PC-9 (cell line): ENCODE measurements around the gene OSBPL6.
"Not testable (repeated sequence)": the region's sequence is repeated elsewhere in the genome, so short reads cannot be mapped to it uniquely, and the experiment has no call there.

Experiments
- EZH2 ChIP-seq: fragments of 200-600 bp; sonication (generic); IDR thresholded peaks from 2 replicates; pipeline ENCODE4 v1.8.0; 2017; ENCODE audit warnings: antibody characterized with exemption, low read depth
- TF ChIP-seq, protein P1 (sequence below): fragments of 200-600 bp; sonication (generic); conservative IDR thresholded peaks from 2 replicates; pipeline ENCODE4 v1.6.1; 2017; ENCODE audit warnings: mixed run types, antibody characterized with exemption, mild to moderate bottlenecking, moderate library complexity

DNA sequence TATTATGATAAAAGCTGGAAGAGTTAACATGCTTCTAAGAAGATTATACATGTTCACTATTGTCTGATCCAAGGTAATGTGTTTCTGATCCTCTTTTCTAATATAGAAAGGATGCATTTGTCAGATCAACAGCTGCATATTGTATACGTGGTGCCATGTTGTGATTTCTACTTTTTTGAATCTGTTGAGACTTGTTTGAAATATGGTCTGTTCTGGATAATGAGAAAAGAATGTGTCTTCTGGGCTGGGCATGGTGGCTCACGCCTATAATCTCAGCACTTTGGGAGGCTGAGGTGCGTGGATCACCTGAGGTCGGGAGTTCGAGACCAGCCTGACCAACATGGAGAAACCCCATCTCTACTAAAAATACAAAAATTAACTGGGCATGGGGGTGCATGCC lies 229.4 kb downstream of the OSBPL6 start:
- TF ChIP-seq, protein P1, sequence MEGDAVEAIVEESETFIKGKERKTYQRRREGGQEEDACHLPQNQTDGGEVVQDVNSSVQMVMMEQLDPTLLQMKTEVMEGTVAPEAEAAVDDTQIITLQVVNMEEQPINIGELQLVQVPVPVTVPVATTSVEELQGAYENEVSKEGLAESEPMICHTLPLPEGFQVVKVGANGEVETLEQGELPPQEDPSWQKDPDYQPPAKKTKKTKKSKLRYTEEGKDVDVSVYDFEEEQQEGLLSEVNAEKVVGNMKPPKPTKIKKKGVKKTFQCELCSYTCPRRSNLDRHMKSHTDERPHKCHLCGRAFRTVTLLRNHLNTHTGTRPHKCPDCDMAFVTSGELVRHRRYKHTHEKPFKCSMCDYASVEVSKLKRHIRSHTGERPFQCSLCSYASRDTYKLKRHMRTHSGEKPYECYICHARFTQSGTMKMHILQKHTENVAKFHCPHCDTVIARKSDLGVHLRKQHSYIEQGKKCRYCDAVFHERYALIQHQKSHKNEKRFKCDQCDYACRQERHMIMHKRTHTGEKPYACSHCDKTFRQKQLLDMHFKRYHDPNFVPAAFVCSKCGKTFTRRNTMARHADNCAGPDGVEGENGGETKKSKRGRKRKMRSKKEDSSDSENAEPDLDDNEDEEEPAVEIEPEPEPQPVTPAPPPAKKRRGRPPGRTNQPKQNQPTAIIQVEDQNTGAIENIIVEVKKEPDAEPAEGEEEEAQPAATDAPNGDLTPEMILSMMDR, result not testable (repeated sequence)
- not testable (repeated sequence) for TF ChIP-seq EZH2
